HCT116 (cell line): ENCODE results near the gene UBE2L3. TPM values are rescaled to one million over a fixed set of nuclear protein-coding genes. Genes with fewer than 3 reads are reported as not detected.
A peak's percentile ranks its signal among the peaks of the same experiment; 100 is the strongest.

ENCODE experiments used
- ATAC-seq: fragments of 200-7000 bp; cut with Tn5 transposase; 2 replicates; pipeline ENCODE4 v1.9.1; 2020; ENCODE audit warnings: mild to moderate bottlenecking, moderate library complexity
- BruUV-seq: library from RNA; stranded (reverse); fragments of 400-500 nt; replicated peaks from 2 replicates; lab custom pipeline; 2021; lab: Mats Ljungman, UMichigan
- CTCF ChIA-PET: fragments of 300-600 bp; sonication (Branson Sonifier 250); formaldehyde crosslinking; loops from one replicate; lab custom pipeline; 2021; ENCODE audit warnings: antibody characterized with exemption; lab: Charles Lee
- POLR2A ChIA-PET: fragments of 300-600, 350-600 bp; sonication (Branson Sonifier 250); formaldehyde crosslinking; loops from one replicate; lab custom pipeline; 2021; ENCODE audit warnings: antibody characterized with exemption; lab: Charles Lee
- RAD21 ChIA-PET, 2 experiments: fragments of 300-600 bp; sonication (Branson Sonifier 250); formaldehyde crosslinking; loops; one replicate each; lab custom pipeline; 2023; ENCODE audit warnings: low total read pairs in 2 of 2; ENCODE audit not compliant: uncharacterized antibody in 2 of 2, unreplicated experiment in 2 of 2, low non-redundant PET in 1 of 2; lab: Charles Lee
- DNase-seq: peaks from one replicate; pipeline ENCODE4 v3.0.0-alpha.2; 2010; ENCODE audit warnings: low read depth, low spot score
- H2AFZ ChIP-seq: fragments of 200-600 bp; shearing (Covaris generic), sonication (generic); 2 replicates; pipeline ENCODE4 v1.6.1; 2017; ENCODE audit warnings: low read depth, mixed run types, mixed read lengths, antibody characterized with exemption, low read length; ENCODE audit not compliant: poor library complexity, severe bottlenecking
- H3K27ac ChIP-seq: 2 replicates; pipeline ENCODE4 v1.5.1; 2012; ENCODE audit warnings: low read depth, low read length
- H3K27me3 ChIP-seq: fragments of 200-600 bp; sonication (generic); 2 replicates; pipeline ENCODE4 v1.6.1; 2016; ENCODE audit warnings: mixed run types, low read length, mixed read lengths; ENCODE audit not compliant: insufficient read depth
- H3K36me3 ChIP-seq, 2 experiments: fragments of 200-500 bp in 1 of 2; fragments of 200-600 bp in 1 of 2; sonication (Bioruptor generic) in 1 of 2; sonication (generic) in 1 of 2; 2 replicates each; pipeline versions ENCODE4 v1.5.1 to v1.6.1; 2014 to 2016; ENCODE audit warnings: low read length in 2 of 2, inconsistent platforms in 1 of 2, mixed read lengths in 1 of 2, mixed run types in 1 of 2; ENCODE audit not compliant: insufficient read depth in 2 of 2, control insufficient read depth in 1 of 2
- H3K4me1 ChIP-seq, 2 experiments: fragments of 200-600 bp in 1 of 2; sonication (generic) in 1 of 2; 2 replicates each; pipeline versions ENCODE4 v1.5.1 to v1.6.1; 2012 to 2017; ENCODE audit warnings: low read length in 2 of 2, inconsistent platforms in 1 of 2, mild to moderate bottlenecking in 1 of 2, mixed read lengths in 1 of 2, mixed run types in 1 of 2, moderate library complexity in 1 of 2; ENCODE audit not compliant: insufficient read depth in 2 of 2, control insufficient read depth in 1 of 2
- H3K4me2 ChIP-seq: fragments of 200-600 bp; sonication (generic); 2 replicates; pipeline ENCODE4 v1.6.1; 2017; ENCODE audit warnings: mixed run types, low read length, mixed read lengths
- H3K4me3 ChIP-seq, 2 experiments: fragments of 200-600 bp in 1 of 2; sonication (generic) in 1 of 2; replicated peaks in 1 of 2; 2 replicates each; pipeline ENCODE4 v1.5.1; 2011 to 2016; ENCODE audit warnings: low read length in 2 of 2, control low read depth in 1 of 2, low read depth in 1 of 2, mild to moderate bottlenecking in 1 of 2, mixed read lengths in 1 of 2, mixed run types in 1 of 2
- H3K79me2 ChIP-seq: fragments of 200-600 bp; sonication (generic); 2 replicates; pipeline ENCODE4 v1.6.1; 2017; ENCODE audit warnings: mild to moderate bottlenecking, mixed run types, low read length, moderate library complexity, mixed read lengths; ENCODE audit not compliant: insufficient read depth
- H3K9ac ChIP-seq: fragments of 200-600 bp; sonication (generic); 2 replicates; pipeline ENCODE4 v1.6.1; 2016; ENCODE audit warnings: low read length, mixed read lengths
- H3K9me2 ChIP-seq: fragments of 200-600 bp; sonication (generic), shearing (Covaris generic); 2 replicates; pipeline ENCODE4 v1.6.1; 2017; ENCODE audit warnings: mixed run types, mild to moderate bottlenecking, moderate library complexity; ENCODE audit not compliant: insufficient read depth
- H3K9me3 ChIP-seq, 2 experiments: fragments of 200-500 bp in 1 of 2; fragments of 200-600 bp in 1 of 2; sonication (Bioruptor generic) in 1 of 2; sonication (generic) in 1 of 2; 2 replicates each; pipeline ENCODE4 v1.6.1; 2014 to 2017; ENCODE audit warnings: low read length in 2 of 2, mixed read lengths in 2 of 2, inconsistent platforms in 1 of 2, low read depth in 1 of 2, mild to moderate bottlenecking in 1 of 2, mixed run types in 1 of 2, moderate library complexity in 1 of 2; ENCODE audit not compliant: control insufficient read depth in 1 of 2, insufficient read depth in 1 of 2
- H4K20me1 ChIP-seq: fragments of 200-600 bp; sonication (generic), shearing (Covaris generic); 2 replicates; pipeline ENCODE4 v1.6.1; 2017; ENCODE audit warnings: mixed run types, mild to moderate bottlenecking, moderate library complexity; ENCODE audit not compliant: insufficient read depth
- CBX3 ChIP-seq: IDR thresholded peaks from 2 replicates; pipeline ENCODE4 v1.6.1; 2012; ENCODE audit warnings: low read depth
- EGR1 ChIP-seq: IDR thresholded peaks from 2 replicates; pipeline ENCODE4 v1.6.1; 2012; ENCODE audit warnings: low read depth
- ELF1 ChIP-seq: IDR thresholded peaks from 2 replicates; pipeline ENCODE4 v1.6.1; 2012; ENCODE audit warnings: low read depth, borderline replicate concordance
- EZH2 ChIP-seq: fragments of 200-600 bp; sonication (generic); IDR thresholded peaks from 2 replicates; pipeline ENCODE4 v1.6.1; 2017; ENCODE audit warnings: antibody characterized with exemption, mixed run types
- FOSL1 ChIP-seq: IDR thresholded peaks from 2 replicates; pipeline ENCODE4 v1.6.1; 2012; ENCODE audit warnings: low read depth
- POLR2A ChIP-seq: IDR thresholded peaks from 2 replicates; pipeline ENCODE4 v1.7.0; 2011; ENCODE audit warnings: borderline replicate concordance; ENCODE audit not compliant: insufficient read depth, insufficient read length; ENCODE audit errors: extremely low read depth
- RAD21 ChIP-seq: IDR thresholded peaks from 2 replicates; pipeline ENCODE4 v1.6.1; 2012; ENCODE audit warnings: low read depth, mild to moderate bottlenecking
- SRF ChIP-seq: IDR thresholded peaks from 2 replicates; pipeline ENCODE4 v1.6.1; 2012; ENCODE audit warnings: low read depth
- TCF7L2 ChIP-seq: IDR thresholded peaks from 2 replicates; pipeline ENCODE4 v1.7.0; 2011; ENCODE audit warnings: borderline replicate concordance, inconsistent platforms; ENCODE audit not compliant: insufficient read depth, insufficient read length; ENCODE audit errors: extremely low read depth
- YY1 ChIP-seq: IDR thresholded peaks from 2 replicates; pipeline ENCODE4 v1.6.1; 2011; ENCODE audit warnings: low read length, low read depth, moderate library complexity, mild to moderate bottlenecking; ENCODE audit not compliant: insufficient replicate concordance; ENCODE audit errors: extremely low read depth
- intact Hi-C: fragments of 100-400 bp; cut with micrococcal nuclease; formaldehyde crosslinking; loops from 2 replicates; pipeline ENCODE4 v1.10.0; 2022
- total RNA-seq: library from RNA; stranded (reverse); gene quantifications from one replicate; pipeline ENCODE4 v1.2.1, GENCODE V29; 2021; ENCODE audit not compliant: unreplicated experiment
- TF ChIP-seq, protein P1 (sequence below), 3 experiments: fragments of 200-600 bp in 1 of 3; sonication (generic) in 1 of 3; IDR thresholded peaks in 2 of 3; conservative IDR thresholded peaks in 1 of 3; 2 replicates each; pipeline ENCODE4 v1.5.1; 2012 to 2017; ENCODE audit warnings: low read depth in 2 of 3, low read length in 2 of 3, antibody characterized with exemption in 1 of 3, borderline replicate concordance in 1 of 3, control low read depth in 1 of 3, mild to moderate bottlenecking in 1 of 3, mixed read lengths in 1 of 3, mixed run types in 1 of 3, moderate library complexity in 1 of 3; ENCODE audit not compliant: insufficient read depth in 1 of 3
- TF ChIP-seq, protein P2 (sequence below): IDR thresholded peaks from 2 replicates; pipeline ENCODE4 v1.6.1; 2012; ENCODE audit warnings: low read depth
- TF ChIP-seq, protein P3 (sequence below): IDR thresholded peaks from 2 replicates; pipeline ENCODE4 v1.6.1; 2012
- TF ChIP-seq, protein P4 (sequence below): IDR thresholded peaks from 2 replicates; pipeline ENCODE4 v1.6.1; 2011; ENCODE audit warnings: mild to moderate bottlenecking, low read length, moderate library complexity; ENCODE audit not compliant: insufficient replicate concordance; ENCODE audit errors: extremely low read depth

Gene UBE2L3
- total RNA-seq, 1 experiment from 2014 or later, result 55.6 TPM

DNA sequence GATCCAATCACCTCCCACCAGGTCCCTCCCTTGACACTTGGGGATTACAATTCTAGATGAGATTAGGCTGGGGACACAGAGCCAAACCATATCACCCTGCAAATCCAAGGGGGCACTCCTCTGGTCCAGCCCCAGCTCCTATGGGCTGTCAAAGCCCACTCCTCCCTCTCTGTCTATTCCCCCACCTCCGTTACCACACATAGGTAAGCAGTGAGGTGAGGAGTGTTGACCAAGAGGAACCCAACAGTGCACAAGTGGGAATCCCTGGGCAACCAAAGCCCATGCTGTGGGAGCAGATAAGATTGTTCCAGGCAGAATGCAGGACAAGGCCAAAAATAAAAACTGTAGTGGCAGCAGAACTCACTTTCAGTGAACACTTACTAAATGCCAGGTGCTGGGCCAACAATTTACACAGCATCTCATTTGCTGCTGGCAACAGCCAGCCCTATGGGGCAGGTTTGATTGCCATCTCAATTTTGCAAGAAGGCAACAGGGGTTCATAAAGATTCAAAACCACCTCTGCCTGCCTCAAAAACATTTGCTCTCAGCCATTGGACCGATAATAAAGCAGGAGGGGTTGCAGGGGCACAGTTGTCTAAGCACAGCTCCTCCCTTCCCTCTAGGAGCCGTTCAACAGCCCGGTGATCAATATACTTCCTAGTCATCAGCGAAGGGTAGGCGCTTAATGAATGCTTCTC is 83.5 kb downstream of the UBE2L3 start:
- peaks cover 7 to 21% of the 10 kb centered on the region in 2 experiments for H3K4me1 ChIP-seq
- H3K36me3 ChIP-seq, result peaks cover 3 to 14% of the 10 kb centered on the region in 2 experiments; a peak in 3 of 4 replicates
- ChIA-PET RAD21 (no interaction called here), POLR2A (interaction anchor here (0.8 kb wide), 1 partner anchor 9 kb away, joined by 4 read pairs; the partner anchor contains the start of gene SDF2L1), CTCF (interaction anchor here (1.8 kb wide), 1 partner anchor 8 kb away, joined by 7 read pairs; no protein-coding TSS in a partner anchor)
- peaks cover 5% of the 10 kb centered on the region; the same call in 1 of the 2 replicates for H4K20me1 ChIP-seq
- TF ChIP-seq CBX3 (no peak), SRF (no peak), RAD21 (no peak), POLR2A (no peak), EGR1 (no peak), YY1 (no peak), EZH2 (no peak), ELF1 (no peak), FOSL1 (no peak), TCF7L2 (no peak)
- TF ChIP-seq, protein P1, sequence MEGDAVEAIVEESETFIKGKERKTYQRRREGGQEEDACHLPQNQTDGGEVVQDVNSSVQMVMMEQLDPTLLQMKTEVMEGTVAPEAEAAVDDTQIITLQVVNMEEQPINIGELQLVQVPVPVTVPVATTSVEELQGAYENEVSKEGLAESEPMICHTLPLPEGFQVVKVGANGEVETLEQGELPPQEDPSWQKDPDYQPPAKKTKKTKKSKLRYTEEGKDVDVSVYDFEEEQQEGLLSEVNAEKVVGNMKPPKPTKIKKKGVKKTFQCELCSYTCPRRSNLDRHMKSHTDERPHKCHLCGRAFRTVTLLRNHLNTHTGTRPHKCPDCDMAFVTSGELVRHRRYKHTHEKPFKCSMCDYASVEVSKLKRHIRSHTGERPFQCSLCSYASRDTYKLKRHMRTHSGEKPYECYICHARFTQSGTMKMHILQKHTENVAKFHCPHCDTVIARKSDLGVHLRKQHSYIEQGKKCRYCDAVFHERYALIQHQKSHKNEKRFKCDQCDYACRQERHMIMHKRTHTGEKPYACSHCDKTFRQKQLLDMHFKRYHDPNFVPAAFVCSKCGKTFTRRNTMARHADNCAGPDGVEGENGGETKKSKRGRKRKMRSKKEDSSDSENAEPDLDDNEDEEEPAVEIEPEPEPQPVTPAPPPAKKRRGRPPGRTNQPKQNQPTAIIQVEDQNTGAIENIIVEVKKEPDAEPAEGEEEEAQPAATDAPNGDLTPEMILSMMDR (IDR thresholded peaks at IDR 0.05 in 2 of 3, conservative IDR thresholded peaks at IDR 0.05 in 1 of 3; ENCODE audit: borderline replicate concordance in 1 of 3, insufficient read depth in 1 of 3, low read depth in 2 of 3, low read length in 2 of 3), result no peak
- TF ChIP-seq, protein P2, sequence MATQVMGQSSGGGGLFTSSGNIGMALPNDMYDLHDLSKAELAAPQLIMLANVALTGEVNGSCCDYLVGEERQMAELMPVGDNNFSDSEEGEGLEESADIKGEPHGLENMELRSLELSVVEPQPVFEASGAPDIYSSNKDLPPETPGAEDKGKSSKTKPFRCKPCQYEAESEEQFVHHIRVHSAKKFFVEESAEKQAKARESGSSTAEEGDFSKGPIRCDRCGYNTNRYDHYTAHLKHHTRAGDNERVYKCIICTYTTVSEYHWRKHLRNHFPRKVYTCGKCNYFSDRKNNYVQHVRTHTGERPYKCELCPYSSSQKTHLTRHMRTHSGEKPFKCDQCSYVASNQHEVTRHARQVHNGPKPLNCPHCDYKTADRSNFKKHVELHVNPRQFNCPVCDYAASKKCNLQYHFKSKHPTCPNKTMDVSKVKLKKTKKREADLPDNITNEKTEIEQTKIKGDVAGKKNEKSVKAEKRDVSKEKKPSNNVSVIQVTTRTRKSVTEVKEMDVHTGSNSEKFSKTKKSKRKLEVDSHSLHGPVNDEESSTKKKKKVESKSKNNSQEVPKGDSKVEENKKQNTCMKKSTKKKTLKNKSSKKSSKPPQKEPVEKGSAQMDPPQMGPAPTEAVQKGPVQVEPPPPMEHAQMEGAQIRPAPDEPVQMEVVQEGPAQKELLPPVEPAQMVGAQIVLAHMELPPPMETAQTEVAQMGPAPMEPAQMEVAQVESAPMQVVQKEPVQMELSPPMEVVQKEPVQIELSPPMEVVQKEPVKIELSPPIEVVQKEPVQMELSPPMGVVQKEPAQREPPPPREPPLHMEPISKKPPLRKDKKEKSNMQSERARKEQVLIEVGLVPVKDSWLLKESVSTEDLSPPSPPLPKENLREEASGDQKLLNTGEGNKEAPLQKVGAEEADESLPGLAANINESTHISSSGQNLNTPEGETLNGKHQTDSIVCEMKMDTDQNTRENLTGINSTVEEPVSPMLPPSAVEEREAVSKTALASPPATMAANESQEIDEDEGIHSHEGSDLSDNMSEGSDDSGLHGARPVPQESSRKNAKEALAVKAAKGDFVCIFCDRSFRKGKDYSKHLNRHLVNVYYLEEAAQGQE, result no peak
- TF ChIP-seq, protein P3, sequence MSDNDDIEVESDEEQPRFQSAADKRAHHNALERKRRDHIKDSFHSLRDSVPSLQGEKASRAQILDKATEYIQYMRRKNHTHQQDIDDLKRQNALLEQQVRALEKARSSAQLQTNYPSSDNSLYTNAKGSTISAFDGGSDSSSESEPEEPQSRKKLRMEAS, result no peak
- TF ChIP-seq, protein P4, sequence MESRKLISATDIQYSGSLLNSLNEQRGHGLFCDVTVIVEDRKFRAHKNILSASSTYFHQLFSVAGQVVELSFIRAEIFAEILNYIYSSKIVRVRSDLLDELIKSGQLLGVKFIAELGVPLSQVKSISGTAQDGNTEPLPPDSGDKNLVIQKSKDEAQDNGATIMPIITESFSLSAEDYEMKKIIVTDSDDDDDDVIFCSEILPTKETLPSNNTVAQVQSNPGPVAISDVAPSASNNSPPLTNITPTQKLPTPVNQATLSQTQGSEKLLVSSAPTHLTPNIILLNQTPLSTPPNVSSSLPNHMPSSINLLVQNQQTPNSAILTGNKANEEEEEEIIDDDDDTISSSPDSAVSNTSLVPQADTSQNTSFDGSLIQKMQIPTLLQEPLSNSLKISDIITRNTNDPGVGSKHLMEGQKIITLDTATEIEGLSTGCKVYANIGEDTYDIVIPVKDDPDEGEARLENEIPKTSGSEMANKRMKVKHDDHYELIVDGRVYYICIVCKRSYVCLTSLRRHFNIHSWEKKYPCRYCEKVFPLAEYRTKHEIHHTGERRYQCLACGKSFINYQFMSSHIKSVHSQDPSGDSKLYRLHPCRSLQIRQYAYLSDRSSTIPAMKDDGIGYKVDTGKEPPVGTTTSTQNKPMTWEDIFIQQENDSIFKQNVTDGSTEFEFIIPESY, result no peak
- no TSS peak for BruUV-seq
- DNase-seq (no peak), ATAC-seq (peak; percentile 12)
- H3K9ac ChIP-seq, result peak overlapping the region; percentile 83
- H2AFZ ChIP-seq, result peak overlapping the region; percentile 97
- H3K4me2 ChIP-seq, result peak overlapping the region; percentile 92
- no peaks in the 10 kb centered on the region for H3K27me3 ChIP-seq
- no peaks in the 10 kb centered on the region for H3K9me2 ChIP-seq
- H3K79me2 ChIP-seq, result peaks cover 8% of the 10 kb centered on the region; the same call in 1 of the 2 replicates
- H3K4me3 ChIP-seq, result peak overlapping the region; percentile 67 to 83
- no peaks in the 10 kb centered on the region for H3K9me3 ChIP-seq
- intact Hi-C loops, result loop anchor here (5.0 kb wide), 1 partner anchor 216 kb away; the partner anchor contains the start of gene MAPK1
- H3K27ac ChIP-seq, result peak overlapping the region; percentile 73
